ENCODE data around the gene LIFR.
A peak's percentile ranks its signal among the peaks of the same experiment; 100 is the strongest.

The LIFR gene

GRCh38 chr5:38465061-38465460, 91.4 kb downstream of the LIFR start:
- DNase-seq = peak; percentile 71

GRCh38 chr5:38463634-38464521, 92.6 kb downstream of the LIFR start:
- no peak for DNase-seq

GRCh38 chr5:38462976-38463633, 93.3 kb downstream of the LIFR start:
- DNase-seq = no peak

GRCh38 chr5:38458174-38458573, 98.3 kb downstream of the LIFR start:
- DNase-seq = no peak

- DNase-seq = no peak
Observed at GRCh38 chr5:38456657-38457399, 99.6 kb downstream of the LIFR start.

- DNase-seq = no peak
Observed at GRCh38 chr5:38455796-38456330, 100.6 kb downstream of the LIFR start.

- DNase-seq = no peak
Observed at GRCh38 chr5:38453921-38454320, 102.5 kb downstream of the LIFR start.

GRCh38 chr5:38453506-38453905, 102.9 kb downstream of the LIFR start:
- DNase-seq = no peak

- no peak for DNase-seq
Observed at GRCh38 chr5:38452201-38452600, 104.2 kb downstream of the LIFR start.

GRCh38 chr5:38451074-38451725, 105.2 kb downstream of the LIFR start:
- no peak for DNase-seq

- DNase-seq = no peak
Observed at GRCh38 chr5:38450627-38451026, 105.8 kb downstream of the LIFR start.

- DNase-seq = no peak
Observed at GRCh38 chr5:38448568-38449350, 107.7 kb downstream of the LIFR start.

- DNase-seq = no peak
Observed at GRCh38 chr5:38447786-38448185, 108.7 kb downstream of the LIFR start.

- DNase-seq = no peak
Observed at GRCh38 chr5:38447056-38447455, 109.4 kb downstream of the LIFR start.

- no peak for DNase-seq
Observed at GRCh38 chr5:38446029-38446522, 110.4 kb downstream of the LIFR start.

- no peak for DNase-seq
Observed at GRCh38 chr5:38445374-38446028, 110.9 kb downstream of the LIFR start.

GRCh38 chr5:38443390-38443789, 113.1 kb downstream of the LIFR start:
- DNase-seq = no peak

- no peak for DNase-seq
Observed at GRCh38 chr5:38442247-38442573, 114.2 kb downstream of the LIFR start.

GRCh38 chr5:38441453-38442246, 114.8 kb downstream of the LIFR start:
- DNase-seq = peak; percentile 88

GRCh38 chr5:38438757-38439156, 117.7 kb downstream of the LIFR start:
- DNase-seq = no peak
